ENCODE results near the gene KDM8.

KDM8 gene

GRCh38 chr16:27216297-27216885, 13.1 kb downstream of the KDM8 start:
- no peak for DNase-seq (ENCODE audit: low read depth)

DNA sequence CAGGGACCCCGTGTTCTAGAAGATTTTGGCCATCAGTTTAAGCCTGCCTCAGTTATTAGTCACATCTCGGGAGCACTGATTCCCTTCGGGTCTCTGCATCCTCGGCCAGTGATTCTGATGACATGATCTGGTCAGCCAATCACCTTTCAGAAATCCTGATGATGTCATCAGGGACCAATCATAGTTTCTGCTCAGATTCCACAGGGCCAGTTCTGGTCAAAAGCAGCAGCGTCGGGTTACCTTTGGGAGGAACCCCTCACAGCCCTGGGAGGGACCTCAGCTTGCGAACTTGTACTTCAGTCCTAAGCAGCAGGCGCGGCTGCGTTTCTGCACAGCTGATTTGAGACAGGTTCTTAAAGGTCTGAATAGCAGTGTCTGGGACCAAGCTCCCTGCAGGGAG, 13.9 kb downstream of the KDM8 start:
- DNase-seq (ENCODE audit: low read depth): no peak

GRCh38 chr16:27218756-27219155, 15.4 kb downstream of the KDM8 start:
- no peak for DNase-seq (ENCODE audit: low read depth)

DNA sequence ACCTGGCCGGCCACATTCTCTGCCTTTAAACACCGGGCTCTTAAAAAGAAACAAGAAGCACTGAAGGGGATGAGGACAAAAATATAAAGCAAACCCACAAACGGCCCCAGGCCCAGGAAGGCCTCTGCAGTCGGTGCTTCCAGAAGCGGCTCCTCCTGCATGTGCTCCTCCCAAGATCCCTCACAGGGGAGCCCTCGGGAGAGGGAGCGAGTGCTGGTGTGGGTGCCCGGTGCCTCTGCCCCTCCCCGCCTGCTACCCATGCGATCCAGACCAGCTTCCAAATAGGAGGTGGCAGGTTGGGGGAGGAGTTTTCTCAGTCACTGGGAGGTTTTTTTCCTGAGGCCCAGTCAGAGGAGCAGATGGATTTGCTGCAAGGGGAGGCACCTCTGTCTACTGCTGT, 15.8 kb downstream of the KDM8 start:
- no peak for DNase-seq (ENCODE audit: low read depth)

GRCh38 chr16:27220120-27220519, 16.8 kb downstream of the KDM8 start:
- DNase-seq (ENCODE audit: low read depth): no peak

GRCh38 chr16:27220527-27220926, 17.2 kb downstream of the KDM8 start:
- DNase-seq (ENCODE audit: low read depth): no peak

- DNase-seq (ENCODE audit: low read depth): no peak
Measured at GRCh38 chr16:27220991-27221390, 17.7 kb downstream of the KDM8 start.

- DNase-seq (ENCODE audit: low read depth): no peak
Measured at GRCh38 chr16:27221576-27222248, 18.4 kb downstream of the KDM8 start.

DNA sequence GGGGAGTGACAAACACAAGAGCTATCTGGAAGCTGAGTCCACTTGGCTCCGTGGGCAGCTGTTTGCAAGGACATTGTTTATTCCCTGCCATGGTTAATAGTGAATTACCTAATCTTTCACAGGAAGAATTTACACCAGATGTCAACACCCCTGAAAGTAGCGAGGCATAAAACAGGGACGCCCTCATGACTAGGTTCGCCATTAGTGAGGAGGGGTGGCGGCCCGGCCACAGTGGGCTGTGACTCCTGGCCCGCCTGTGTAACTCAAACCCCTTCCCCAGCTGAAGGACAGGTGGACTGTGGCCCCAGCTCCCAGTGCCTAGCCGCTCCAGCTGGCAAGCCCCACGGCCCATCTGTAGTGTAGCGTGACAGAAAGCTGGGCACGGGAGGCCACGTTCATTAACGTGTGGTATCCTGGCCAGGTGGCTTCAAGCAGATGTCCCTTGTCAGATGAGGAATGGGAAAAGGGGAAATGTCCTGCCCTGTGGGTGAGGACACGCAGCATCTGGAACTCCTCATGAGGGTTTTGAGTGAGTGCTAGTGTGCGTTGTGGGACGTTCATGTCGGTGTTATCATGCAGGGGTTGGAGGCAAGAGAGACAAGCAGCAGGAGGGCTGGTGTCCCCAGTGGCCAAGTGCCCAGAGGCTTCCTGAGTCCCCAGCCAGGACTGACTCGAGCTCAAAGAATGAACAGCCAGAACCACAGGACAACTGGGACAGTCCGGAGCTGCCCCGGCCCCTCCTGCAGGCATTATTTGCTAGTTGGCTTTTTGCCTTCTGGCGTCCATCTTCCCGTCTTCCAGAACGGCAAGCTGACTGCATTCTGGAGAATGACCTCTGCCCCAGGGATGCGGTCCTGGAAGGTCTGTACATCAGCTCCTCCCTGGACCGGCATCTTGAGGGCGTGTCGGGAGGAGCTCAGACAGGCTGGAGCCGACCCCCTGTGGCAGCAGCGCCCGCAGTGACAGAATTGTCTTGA, 19.2 kb downstream of the KDM8 start:
- no peak for DNase-seq (ENCODE audit: low read depth)

DNA sequence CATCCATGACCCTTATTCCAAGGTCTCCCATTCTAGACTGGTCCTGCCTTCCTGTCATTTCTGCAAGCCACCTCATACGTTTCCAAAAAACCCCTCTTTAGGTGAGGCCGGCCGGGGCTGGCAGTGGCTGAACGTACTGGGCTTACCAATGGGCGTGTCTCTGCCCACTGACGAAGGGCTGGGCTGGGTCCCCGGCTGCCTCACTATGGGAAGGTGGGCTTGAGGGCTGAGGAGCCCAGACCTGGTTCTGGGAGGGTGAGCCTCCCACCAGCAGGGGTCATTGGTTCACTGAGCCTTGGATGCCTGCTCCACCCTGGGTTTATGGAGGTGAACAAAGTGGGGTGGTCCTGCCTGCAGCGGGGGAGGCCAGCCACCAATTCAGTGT, 19.9 kb downstream of the KDM8 start:
- no peak for DNase-seq (ENCODE audit: low read depth)

GRCh38 chr16:27223701-27224100, 20.4 kb downstream of the KDM8 start:
- DNase-seq (ENCODE audit: low read depth): no peak

- no peak for DNase-seq (ENCODE audit: low read depth)
Measured at GRCh38 chr16:27224271-27224737, 21.0 kb downstream of the KDM8 start.

DNA sequence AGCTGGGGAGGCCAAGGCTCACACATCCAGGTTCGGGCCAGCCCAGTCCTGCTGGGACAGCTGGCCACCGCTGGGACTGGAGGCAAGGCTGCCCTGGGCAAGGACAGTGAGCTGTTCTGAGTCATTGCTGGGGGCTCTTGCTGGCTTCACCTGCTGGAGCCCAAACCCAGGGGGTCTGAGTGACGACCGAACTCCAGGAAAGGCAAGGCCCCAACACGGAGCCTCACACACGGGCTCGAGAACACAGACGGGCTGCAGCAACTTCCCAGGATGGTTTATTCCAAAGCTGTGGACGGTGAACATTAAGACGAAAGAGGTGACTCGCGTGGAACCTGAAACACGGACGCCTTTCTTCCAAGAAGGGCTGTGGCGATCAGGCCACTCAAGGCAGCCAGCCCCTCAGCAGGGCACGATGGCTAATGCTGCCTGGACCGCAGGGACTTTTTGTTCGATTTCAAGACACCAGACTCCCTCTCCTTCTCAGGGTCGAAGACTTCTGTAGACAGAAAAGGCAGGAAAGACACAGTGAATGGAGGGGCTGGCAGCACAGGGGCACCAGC, 21.5 kb downstream of the KDM8 start:
- no peak for DNase-seq (ENCODE audit: low read depth)

- DNase-seq (ENCODE audit: low read depth): no peak
Measured at GRCh38 chr16:27225536-27226360, 22.4 kb downstream of the KDM8 start.

DNA sequence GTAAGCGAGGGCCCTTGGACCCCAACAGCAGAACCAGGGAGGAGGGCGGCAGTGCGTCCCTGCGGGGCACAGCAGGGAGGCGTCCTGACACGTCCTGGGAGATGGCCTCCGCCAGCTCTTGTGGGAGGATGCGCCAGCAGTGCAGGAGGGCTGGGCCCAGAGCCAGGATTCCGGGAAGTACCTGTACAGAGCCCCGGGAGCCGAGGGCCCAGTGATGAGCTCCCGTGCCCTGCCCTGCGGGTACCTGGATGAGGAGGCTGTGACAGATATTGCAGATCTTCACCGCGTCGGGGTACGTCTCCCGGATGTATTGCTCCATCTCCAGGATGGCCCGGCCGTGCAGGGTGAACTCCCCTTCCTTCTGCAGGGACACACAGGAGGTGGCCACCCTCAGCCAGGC, 23.1 kb downstream of the KDM8 start:
- no peak for DNase-seq (ENCODE audit: low read depth)

DNA sequence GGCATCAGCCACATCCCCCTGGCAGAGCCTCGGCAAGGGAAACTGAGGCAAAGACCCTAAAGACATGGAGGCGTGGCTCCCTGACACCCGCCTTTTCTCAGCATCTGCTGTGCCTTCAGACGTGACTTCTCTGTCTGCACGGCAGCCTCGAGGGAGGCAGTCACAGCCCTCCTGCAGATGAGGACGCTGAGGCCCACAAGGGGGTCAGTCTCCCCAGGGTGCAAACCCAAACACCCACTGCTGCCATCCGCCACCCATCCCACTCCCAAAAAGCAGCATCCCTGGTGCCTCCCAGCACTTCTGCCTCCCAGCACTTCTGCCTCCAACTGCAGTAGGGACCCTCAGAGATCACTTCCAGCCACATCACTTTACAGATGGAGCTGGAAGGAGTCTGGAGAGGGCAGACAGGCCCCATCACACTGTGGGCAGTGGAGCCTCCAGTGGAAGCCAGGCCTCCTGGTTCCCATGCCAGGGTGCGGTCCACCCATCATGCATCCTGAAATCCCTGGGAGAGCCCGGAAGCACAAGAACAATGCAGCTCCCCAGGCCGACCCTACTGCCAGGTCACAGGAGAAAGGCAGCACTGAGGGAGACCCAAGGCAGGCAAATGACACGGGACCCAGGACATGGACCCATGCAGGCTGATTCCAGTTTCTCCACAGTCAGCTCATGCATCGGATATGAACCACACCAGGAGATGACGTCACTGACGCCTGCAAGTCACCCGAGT, 23.8 kb downstream of the KDM8 start:
- DNase-seq (ENCODE audit: low read depth): no peak

DNA sequence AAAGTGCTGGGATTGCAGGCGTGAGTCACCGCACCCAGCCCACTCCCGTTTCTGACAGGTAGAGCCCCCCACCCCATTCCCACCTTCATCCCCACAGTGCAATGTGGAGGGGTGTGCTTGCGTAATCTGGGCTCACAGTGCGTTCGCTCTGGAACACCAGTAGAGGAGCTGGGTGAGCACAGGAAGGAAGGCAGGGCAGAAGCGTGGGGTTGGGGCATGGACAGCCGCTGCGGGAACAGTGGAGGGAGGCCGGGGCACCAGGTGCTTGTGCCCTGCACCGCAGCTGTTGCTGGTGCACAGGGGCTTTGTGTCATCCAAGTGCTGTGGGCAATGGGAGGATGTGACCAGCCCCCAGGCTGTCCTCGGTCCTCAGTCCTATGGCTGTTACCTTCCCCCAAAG, 24.7 kb downstream of the KDM8 start:
- DNase-seq (ENCODE audit: low read depth): no peak

GRCh38 chr16:27228621-27229501, 25.5 kb downstream of the KDM8 start:
- no peak for DNase-seq (ENCODE audit: low read depth)

DNA sequence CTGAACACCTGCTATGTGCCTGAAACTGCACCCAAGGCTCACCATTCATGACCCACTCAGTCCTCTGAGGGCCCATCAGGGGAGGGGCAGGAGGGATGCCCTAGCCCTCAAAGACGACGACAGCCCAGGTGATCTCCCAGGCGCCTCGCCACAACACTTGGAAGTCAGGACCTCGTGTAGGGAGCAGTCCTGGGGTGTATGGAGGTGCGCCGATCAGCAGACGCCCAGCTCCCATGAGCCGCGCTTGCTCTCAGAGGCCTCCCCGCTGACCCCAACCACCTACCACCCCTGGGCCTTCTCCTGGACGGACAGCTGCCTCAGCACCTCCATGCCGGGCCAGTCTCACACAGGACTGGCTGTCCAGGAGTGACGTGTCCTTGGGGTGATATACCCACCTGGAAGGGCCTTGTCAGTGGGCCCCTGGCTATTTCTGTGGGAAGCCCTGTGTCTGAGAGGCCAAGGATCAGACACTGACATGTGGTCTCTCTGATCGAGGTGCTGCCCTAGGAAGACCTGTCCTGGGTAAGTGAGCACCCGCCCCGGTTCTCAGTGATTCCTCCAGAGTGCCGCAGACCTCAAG, 26.7 kb downstream of the KDM8 start:
- no peak for DNase-seq (ENCODE audit: low read depth)
